ENCODE results near the gene SSH2.

SSH2 gene

DNA sequence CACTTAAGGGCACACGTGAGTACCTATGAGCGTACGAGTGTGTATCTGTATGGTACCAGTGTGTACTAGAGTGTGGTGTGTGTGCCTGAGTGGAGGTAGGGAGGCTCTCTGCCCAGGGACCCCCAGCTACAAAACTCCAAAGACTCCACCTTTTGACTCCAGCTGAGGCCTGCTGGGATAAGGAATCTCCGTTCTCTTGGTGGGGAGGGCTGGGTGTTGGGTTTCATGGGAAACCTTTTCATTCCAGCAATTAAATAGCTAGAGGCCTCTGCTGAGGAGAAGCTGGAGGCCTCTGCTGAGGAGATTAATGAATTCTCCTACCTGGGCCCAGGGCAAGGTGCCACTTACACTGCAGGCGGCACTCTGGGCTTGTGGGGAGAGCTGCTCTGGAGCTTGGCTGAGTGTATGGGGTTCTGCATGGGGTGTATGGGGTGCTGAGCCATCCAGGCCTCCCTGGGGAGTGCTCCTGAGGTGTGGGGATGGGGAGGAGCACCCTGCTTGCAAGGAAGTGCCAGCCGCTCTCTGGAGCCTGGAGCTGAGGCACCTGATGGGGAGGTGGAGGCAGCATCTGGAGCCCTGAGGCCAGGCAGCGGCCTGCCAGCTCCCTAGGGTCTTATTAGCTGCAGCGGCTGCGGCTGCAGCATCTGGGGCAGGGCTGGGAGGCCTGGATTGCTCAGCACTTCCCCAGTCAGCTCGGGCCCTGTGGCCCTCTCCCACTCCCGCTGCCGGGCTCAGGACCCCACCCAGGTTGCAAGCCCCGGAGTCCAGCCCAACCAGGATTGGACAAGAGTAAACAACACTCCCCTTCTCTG, 332.5 kb downstream of the SSH2 start (continued):
- TF ChIP-seq ZNF701 (tag by site-specific recombination; IDR thresholded peaks at IDR 0.05) (no peak), ZNF2 (tag by site-specific recombination; IDR thresholded peaks at IDR 0.05) (no peak), ZNF48 (tag by site-specific recombination; IDR thresholded peaks at IDR 0.05) (no peak), HOXD13 (CRISPR knock-in tag; IDR thresholded peaks at IDR 0.05; ENCODE audit: borderline replicate concordance) (no peak), ZNF155 (tag by site-specific recombination; IDR thresholded peaks at IDR 0.05) (no peak), ZNF658 (tag by site-specific recombination; IDR thresholded peaks at IDR 0.05) (no peak), ZNF433 (tag by site-specific recombination; IDR thresholded peaks at IDR 0.05; ENCODE audit: low read depth) (no peak), ZNF311 (tag by site-specific recombination; IDR thresholded peaks at IDR 0.05; ENCODE audit: borderline replicate concordance) (no peak), SP7 (tag by site-specific recombination; IDR thresholded peaks at IDR 0.05) (0 out of 2 replicates have a peak, but pooled peaks have one; percentile 63), WT1 (tag by site-specific recombination; IDR thresholded peaks at IDR 0.05) (no peak; the same call in 1 of the 2 replicates), ZNF549 (tag by site-specific recombination; IDR thresholded peaks at IDR 0.05) (no peak), ZNF133 (tag by site-specific recombination; IDR thresholded peaks at IDR 0.05) (peak; percentile 52; the same call in 1 of the 2 replicates), GLI4 (tag by site-specific recombination; IDR thresholded peaks at IDR 0.05) (no peak; the same call in 1 of the 2 replicates), ZNF585B (tag by site-specific recombination; IDR thresholded peaks at IDR 0.05) (no peak), ZNF704 (tag by site-specific recombination; IDR thresholded peaks at IDR 0.05) (no peak), ZNF354C (tag by site-specific recombination; IDR thresholded peaks at IDR 0.05; ENCODE audit: borderline replicate concordance, low read depth) (no peak), ZNF837 (tag by site-specific recombination; IDR thresholded peaks at IDR 0.05) (no peak), KLF10 (tag by site-specific recombination; IDR thresholded peaks at IDR 0.05) (no peak), ZXDB (tag by site-specific recombination; IDR thresholded peaks at IDR 0.05) (no peak), ELK4 (IDR thresholded peaks at IDR 0.05; ENCODE audit: borderline replicate concordance, low read depth, low read length) (no peak), ZFP3 (tag by site-specific recombination; IDR thresholded peaks at IDR 0.05; ENCODE audit: low read depth) (no peak), ZNF792 (tag by site-specific recombination; IDR thresholded peaks at IDR 0.05) (no peak), ZFP41 (tag by site-specific recombination; IDR thresholded peaks at IDR 0.05; ENCODE audit: borderline replicate concordance) (no peak), ZNF221 (tag by site-specific recombination; IDR thresholded peaks at IDR 0.05; ENCODE audit: borderline replicate concordance) (no peak), ZNF26 (tag by site-specific recombination; IDR thresholded peaks at IDR 0.05) (no peak)
- TF ChIP-seq, protein P1, sequence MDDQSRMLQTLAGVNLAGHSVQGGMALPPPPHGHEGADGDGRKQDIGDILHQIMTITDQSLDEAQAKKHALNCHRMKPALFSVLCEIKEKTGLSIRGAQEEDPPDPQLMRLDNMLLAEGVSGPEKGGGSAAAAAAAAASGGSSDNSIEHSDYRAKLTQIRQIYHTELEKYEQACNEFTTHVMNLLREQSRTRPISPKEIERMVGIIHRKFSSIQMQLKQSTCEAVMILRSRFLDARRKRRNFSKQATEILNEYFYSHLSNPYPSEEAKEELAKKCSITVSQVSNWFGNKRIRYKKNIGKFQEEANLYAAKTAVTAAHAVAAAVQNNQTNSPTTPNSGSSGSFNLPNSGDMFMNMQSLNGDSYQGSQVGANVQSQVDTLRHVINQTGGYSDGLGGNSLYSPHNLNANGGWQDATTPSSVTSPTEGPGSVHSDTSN (CRISPR knock-in tag; IDR thresholded peaks at IDR 0.05), result no peak
- TF ChIP-seq, protein P2, sequence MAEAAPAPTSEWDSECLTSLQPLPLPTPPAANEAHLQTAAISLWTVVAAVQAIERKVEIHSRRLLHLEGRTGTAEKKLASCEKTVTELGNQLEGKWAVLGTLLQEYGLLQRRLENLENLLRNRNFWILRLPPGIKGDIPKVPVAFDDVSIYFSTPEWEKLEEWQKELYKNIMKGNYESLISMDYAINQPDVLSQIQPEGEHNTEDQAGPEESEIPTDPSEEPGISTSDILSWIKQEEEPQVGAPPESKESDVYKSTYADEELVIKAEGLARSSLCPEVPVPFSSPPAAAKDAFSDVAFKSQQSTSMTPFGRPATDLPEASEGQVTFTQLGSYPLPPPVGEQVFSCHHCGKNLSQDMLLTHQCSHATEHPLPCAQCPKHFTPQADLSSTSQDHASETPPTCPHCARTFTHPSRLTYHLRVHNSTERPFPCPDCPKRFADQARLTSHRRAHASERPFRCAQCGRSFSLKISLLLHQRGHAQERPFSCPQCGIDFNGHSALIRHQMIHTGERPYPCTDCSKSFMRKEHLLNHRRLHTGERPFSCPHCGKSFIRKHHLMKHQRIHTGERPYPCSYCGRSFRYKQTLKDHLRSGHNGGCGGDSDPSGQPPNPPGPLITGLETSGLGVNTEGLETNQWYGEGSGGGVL (tag by site-specific recombination; IDR thresholded peaks at IDR 0.05), result no peak
- TF ChIP-seq, protein P3, sequence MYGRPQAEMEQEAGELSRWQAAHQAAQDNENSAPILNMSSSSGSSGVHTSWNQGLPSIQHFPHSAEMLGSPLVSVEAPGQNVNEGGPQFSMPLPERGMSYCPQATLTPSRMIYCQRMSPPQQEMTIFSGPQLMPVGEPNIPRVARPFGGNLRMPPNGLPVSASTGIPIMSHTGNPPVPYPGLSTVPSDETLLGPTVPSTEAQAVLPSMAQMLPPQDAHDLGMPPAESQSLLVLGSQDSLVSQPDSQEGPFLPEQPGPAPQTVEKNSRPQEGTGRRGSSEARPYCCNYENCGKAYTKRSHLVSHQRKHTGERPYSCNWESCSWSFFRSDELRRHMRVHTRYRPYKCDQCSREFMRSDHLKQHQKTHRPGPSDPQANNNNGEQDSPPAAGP (tag by site-specific recombination; IDR thresholded peaks at IDR 0.05), result peak; percentile 52; the same call in 1 of the 2 replicates
- TF ChIP-seq, protein P4, sequence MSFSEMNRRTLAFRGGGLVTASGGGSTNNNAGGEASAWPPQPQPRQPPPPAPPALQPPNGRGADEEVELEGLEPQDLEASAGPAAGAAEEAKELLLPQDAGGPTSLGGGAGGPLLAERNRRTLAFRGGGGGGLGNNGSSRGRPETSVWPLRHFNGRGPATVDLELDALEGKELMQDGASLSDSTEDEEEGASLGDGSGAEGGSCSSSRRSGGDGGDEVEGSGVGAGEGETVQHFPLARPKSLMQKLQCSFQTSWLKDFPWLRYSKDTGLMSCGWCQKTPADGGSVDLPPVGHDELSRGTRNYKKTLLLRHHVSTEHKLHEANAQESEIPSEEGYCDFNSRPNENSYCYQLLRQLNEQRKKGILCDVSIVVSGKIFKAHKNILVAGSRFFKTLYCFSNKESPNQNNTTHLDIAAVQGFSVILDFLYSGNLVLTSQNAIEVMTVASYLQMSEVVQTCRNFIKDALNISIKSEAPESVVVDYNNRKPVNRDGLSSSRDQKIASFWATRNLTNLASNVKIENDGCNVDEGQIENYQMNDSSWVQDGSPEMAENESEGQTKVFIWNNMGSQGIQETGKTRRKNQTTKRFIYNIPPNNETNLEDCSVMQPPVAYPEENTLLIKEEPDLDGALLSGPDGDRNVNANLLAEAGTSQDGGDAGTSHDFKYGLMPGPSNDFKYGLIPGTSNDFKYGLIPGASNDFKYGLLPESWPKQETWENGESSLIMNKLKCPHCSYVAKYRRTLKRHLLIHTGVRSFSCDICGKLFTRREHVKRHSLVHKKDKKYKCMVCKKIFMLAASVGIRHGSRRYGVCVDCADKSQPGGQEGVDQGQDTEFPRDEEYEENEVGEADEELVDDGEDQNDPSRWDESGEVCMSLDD (tag by site-specific recombination; IDR thresholded peaks at IDR 0.05), result 0 out of 2 replicates have a peak, but pooled peaks have one; percentile 47

Data from HEK293 (cell line).